GM12873 (cell line): ENCODE measurements around the gene RBBP8.

Source experiments
- TF ChIP-seq, protein P1 (sequence below): IDR thresholded peaks from 2 replicates; pipeline ENCODE4 v1.5.1; 2012; ENCODE audit warnings: low read depth, mild to moderate bottlenecking, moderate library complexity, low read length, control low read depth; ENCODE audit not compliant: insufficient read depth; ENCODE audit errors: missing control alignments

RBBP8 gene

DNA sequence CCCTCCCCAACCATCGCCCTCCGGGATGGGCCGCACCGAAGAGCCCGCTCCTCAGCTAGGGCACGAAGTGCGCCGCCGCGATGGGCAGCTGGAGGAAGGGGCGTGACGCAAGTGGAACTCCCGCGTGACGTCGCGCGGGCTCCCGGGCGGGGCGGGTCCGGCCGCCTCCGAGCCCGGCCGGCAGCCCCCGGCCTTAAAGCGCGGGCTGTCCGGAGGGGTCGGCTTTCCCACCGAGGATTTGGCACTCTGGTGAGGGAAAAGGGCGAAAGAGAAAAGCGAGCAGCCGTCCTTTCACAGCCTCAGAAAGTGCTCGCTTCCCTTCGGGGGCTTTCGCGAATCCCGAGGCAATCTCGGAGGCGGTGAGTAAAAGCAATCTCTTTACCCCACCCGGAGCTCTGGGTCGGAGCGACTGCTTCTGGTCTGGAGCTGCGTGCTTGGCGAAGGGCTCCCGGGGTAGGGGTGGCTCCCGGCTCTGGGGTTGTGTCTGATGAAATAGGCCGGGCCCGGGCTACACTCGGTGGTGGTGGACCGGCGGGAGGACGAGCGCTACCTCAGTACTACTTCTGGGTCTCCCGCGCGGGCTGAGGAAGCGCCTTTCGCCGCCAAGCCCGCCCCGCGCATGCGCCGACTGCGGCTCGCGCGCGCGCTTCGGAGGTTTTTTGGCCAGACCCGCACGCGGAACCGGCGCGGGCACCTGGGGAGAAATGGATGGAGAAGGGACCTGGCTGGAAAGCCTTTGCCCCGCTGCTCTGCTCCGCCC is at the start of gene RBBP8:
TSS of gene RBBP8 (plus strand) at position 123 of the 760 bp plus-strand sequence. CDS start 3,524 bp downstream, outside the sequence.
- TF ChIP-seq, protein P1, sequence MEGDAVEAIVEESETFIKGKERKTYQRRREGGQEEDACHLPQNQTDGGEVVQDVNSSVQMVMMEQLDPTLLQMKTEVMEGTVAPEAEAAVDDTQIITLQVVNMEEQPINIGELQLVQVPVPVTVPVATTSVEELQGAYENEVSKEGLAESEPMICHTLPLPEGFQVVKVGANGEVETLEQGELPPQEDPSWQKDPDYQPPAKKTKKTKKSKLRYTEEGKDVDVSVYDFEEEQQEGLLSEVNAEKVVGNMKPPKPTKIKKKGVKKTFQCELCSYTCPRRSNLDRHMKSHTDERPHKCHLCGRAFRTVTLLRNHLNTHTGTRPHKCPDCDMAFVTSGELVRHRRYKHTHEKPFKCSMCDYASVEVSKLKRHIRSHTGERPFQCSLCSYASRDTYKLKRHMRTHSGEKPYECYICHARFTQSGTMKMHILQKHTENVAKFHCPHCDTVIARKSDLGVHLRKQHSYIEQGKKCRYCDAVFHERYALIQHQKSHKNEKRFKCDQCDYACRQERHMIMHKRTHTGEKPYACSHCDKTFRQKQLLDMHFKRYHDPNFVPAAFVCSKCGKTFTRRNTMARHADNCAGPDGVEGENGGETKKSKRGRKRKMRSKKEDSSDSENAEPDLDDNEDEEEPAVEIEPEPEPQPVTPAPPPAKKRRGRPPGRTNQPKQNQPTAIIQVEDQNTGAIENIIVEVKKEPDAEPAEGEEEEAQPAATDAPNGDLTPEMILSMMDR: no peak

DNA sequence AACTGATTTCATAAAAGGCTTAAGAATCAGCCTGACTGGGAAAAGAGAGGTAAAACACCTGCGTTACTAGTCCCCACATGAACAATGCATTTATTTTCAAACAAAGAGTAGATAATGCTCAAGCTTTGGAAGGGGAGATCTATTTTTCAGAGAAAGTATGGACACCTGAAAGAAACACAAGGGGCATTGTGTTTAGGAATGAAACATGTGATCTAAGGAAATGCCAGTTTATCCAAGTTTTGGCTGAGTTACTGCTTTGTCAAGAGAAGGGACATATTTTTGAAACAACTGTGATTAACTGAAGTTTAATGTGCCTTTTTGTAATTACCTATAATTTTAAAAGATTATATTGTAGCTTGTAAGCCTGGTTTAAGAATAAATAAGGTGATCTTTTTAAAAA is 49.3 kb upstream of the RBBP8 start:
- TF ChIP-seq, protein P1: no peak

DNA sequence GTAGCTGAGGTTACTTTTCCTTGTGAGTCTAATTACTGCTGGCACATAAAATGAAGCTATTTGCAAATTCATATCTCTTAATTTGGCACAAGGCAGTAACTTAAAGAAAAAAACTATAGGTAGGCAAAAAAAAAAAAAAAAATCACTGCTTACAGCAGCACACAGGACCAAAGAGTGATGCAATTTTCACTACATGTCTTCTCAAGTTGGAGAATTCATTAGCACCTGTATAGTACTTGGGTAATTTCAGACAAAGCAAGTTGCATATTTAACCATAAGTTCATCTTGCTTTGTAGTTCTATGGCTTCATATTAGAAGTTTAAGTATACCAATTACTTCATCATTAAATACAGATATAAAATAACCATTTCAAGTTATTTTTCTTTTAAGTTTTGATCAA is 33.7 kb upstream of the RBBP8 start:
- TF ChIP-seq, protein P1: no peak

DNA sequence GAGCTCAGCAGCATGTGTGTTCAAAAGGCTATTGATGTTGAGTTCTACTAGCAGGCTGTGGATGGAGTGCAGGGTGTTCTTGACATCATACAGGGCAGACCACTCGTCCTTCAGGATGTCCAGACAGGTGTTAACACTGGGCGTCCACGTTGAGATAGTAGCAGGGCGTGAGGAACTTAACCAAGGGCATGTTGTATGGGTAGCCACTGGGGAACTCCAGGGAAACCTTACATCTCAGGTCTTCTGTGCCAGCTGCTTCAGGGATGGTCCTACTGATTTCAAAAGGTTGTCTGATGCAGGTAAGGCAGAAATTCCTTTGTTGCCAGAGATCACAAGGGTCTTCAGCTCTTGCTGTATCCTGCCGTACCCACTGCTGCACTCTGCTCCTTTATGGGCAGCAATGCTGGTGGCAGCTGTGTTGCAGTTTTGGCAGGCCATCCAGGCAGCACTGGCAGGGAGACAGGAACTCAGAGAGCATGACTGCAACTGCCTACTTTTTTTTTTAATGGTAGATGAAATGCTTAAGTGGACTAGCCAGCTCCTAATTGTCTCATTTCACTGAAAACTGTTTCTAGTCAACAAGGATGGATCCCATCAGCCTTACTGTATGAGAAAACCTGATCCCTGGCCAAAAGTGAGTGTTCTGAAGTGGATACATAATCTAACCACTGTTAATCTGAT is 32.4 kb upstream of the RBBP8 start:
- TF ChIP-seq, protein P1: no peak

DNA sequence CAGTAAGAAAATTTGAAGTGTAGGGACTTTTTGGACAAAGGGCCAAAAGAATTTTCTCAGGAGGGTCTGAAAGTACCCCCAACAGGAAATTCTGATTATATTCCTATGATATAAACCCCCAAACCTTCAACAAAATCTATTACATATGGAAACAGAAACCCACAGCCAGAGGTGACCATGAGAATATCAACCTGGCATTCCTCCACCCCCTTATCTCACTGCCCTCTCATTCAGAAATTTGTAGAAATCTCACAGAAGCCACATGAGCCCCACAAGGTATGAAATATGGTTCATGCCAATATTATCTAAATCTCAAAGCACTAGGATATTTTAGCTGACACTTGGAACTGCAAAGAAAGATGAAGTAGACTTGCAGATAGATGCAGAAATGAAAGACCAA is 31.0 kb upstream of the RBBP8 start:
- TF ChIP-seq, protein P1: no peak

DNA sequence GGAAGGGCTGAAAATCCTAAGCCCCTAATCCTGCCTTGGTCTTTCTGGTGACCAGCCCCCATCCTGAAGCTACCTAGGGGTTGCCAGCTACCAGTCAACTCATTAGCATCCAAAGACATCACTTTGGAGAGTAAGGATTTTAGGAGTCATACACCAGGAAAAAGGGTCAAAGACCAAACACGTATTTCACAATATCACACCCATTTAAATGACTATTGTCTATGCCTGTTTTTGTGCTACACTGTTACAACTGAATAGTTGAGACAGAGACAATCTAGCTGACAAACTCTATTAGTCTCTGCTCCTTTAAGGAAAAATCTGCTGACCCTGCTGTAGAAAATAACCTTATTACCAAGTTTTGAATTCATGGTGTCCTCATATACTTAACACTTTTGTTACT is 21.0 kb upstream of the RBBP8 start:
- TF ChIP-seq, protein P1: no peak

DNA sequence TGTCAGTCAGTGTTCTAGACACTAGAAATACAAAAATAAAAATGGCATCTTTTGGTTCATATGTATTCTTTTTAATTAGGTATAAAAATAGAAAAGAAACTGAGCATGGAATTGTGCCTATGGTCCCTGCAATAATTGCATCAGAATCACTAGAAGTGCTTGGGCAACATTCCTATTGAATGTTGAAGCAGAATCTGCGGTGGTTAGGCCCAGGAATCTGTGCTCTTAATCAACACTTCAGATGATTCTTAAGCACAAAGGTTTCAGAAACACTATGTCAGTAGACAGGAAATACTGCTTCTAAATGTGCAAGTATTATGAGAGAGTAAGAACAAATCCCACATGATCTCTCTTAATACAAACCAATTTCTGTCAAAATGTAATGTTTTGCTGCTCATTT is 20.3 kb upstream of the RBBP8 start:
- TF ChIP-seq, protein P1: no peak
